NCI-H82 treated with DMSO at 0.1 percent for 48 hours (cell line): ENCODE data around the gene ANKMY1.

Source experiments
- DNase-seq: peaks from one replicate; lab custom pipeline; 2025; ENCODE audit not compliant: unreplicated experiment; lab: John Stamatoyannopoulos, UW

Gene ANKMY1

GRCh38 chr2:240451791-240452461 lies 105.9 kb downstream of the ANKMY1 start:
- DNase-seq = no peak

GRCh38 chr2:240451108-240451611 lies 106.6 kb downstream of the ANKMY1 start:
- DNase-seq = no peak

- DNase-seq = no peak
These were observed 107.2 kb downstream of the ANKMY1 start for GRCh38 chr2:240450532-240451107.

- DNase-seq = peak; percentile 34
These were observed 107.8 kb downstream of the ANKMY1 start for GRCh38 chr2:240449764-240450531.

GRCh38 chr2:240448387-240449274 lies 109.2 kb downstream of the ANKMY1 start:
- DNase-seq = no peak

GRCh38 chr2:240447934-240448333 lies 109.9 kb downstream of the ANKMY1 start:
- no peak for DNase-seq

- no peak for DNase-seq
These were observed 110.5 kb downstream of the ANKMY1 start for GRCh38 chr2:240447331-240447730.

GRCh38 chr2:240446664-240447175 lies 111.1 kb downstream of the ANKMY1 start:
- no peak for DNase-seq

GRCh38 chr2:240445961-240446663 lies 111.7 kb downstream of the ANKMY1 start:
- no peak for DNase-seq

GRCh38 chr2:240444464-240444863 lies 113.3 kb downstream of the ANKMY1 start:
- no peak for DNase-seq

- no peak for DNase-seq
These were observed 113.9 kb downstream of the ANKMY1 start for GRCh38 chr2:240443891-240444301.

GRCh38 chr2:240442891-240443715 lies 114.7 kb downstream of the ANKMY1 start:
- DNase-seq = no peak

- DNase-seq = no peak
These were observed 115.8 kb downstream of the ANKMY1 start for GRCh38 chr2:240441993-240442411.

GRCh38 chr2:240441326-240441992 lies 116.3 kb downstream of the ANKMY1 start:
- no peak for DNase-seq

- no peak for DNase-seq
These were observed 117.0 kb downstream of the ANKMY1 start for GRCh38 chr2:240440704-240441320.

- no peak for DNase-seq
These were observed 117.5 kb downstream of the ANKMY1 start for GRCh38 chr2:240440251-240440650.

GRCh38 chr2:240439698-240440151 lies 118.1 kb downstream of the ANKMY1 start:
- DNase-seq = no peak
